Lower leg skin (tissue), 3 donors: ENCODE measurements around the gene ZYX.

Source experiments
- CTCF ChIP-seq, 3 donors: fragments of 450-650 bp; IDR thresholded peaks; one replicate each; pipeline ENCODE4 v1.5.1; 2016; ENCODE audit warnings: antibody characterized with exemption in 3 of 3, mild to moderate bottlenecking in 3 of 3, moderate library complexity in 2 of 3
- POLR2A ChIP-seq, 2 donors: fragments of 450-650 bp; IDR thresholded peaks; one replicate each; pipeline ENCODE4 v1.6.1; 2016 to 2017; ENCODE audit warnings: antibody characterized with exemption in 2 of 2, mild to moderate bottlenecking in 1 of 2, moderate library complexity in 1 of 2

GRCh38 chr7:143360788-143361551 lies 20.2 kb upstream of the ZYX start:
- TF ChIP-seq POLR2A (IDR thresholded peaks at IDR 0.05) (no peak), CTCF (IDR thresholded peaks at IDR 0.05) (no peak)
